Measurements from ENCODE around the gene DBP.
A peak's percentile ranks its signal among the peaks of the same experiment; 100 is the strongest.

DBP gene

DNA sequence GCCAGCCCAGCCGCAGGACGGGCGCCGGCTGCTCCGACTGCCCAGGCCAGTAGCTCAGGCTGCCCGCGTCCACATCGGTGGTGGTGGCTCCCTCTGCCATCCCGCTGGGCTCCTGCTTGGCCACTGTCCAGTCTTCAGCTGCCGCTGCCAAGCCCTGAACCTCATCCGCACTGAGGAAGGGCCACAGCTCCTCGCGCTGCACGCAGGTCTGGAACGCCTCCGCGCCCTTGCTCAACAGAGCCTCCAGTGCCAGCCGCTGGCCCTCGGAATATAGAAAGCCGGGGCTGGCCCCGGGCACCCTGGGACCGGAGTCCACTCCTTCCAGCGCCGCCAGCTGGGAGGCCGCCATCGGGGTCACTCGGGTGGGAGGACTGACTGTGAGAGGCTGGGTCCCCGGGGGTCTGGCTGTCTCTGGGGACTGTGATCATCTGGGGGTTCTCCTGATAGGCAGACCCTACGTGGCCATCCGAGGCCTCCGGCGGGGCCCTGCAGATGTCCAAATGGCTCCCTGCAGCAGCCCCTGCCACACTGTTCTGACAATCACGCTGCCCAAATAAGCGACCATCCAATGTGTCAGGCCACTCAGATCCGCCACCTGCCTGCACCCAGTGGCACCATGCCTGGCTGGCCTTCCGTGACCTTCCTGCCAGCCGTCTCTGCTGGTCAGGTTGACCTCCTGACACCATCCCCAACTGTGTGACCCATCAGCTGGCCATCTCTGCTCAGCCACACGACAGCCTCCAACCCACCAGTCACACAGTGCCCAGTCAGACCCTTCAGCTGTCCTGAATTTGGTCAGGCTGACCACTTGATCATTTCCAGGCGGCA, 23.9 kb downstream of the DBP start:
- DNase-seq (ENCODE audit: low read depth) = no peak
- in situ Hi-C loops (cut with HindIII; ENCODE audit: low sequenced_read_pairs) = no loop called here
- H3K4me3 ChIP-seq (ENCODE audit: low read depth, low read length) = no peak overlapping the region
- TF ChIP-seq, protein P1, sequence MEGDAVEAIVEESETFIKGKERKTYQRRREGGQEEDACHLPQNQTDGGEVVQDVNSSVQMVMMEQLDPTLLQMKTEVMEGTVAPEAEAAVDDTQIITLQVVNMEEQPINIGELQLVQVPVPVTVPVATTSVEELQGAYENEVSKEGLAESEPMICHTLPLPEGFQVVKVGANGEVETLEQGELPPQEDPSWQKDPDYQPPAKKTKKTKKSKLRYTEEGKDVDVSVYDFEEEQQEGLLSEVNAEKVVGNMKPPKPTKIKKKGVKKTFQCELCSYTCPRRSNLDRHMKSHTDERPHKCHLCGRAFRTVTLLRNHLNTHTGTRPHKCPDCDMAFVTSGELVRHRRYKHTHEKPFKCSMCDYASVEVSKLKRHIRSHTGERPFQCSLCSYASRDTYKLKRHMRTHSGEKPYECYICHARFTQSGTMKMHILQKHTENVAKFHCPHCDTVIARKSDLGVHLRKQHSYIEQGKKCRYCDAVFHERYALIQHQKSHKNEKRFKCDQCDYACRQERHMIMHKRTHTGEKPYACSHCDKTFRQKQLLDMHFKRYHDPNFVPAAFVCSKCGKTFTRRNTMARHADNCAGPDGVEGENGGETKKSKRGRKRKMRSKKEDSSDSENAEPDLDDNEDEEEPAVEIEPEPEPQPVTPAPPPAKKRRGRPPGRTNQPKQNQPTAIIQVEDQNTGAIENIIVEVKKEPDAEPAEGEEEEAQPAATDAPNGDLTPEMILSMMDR (IDR thresholded peaks at IDR 0.05; ENCODE audit: low read depth, low read length, missing control alignments) = no peak

DNA sequence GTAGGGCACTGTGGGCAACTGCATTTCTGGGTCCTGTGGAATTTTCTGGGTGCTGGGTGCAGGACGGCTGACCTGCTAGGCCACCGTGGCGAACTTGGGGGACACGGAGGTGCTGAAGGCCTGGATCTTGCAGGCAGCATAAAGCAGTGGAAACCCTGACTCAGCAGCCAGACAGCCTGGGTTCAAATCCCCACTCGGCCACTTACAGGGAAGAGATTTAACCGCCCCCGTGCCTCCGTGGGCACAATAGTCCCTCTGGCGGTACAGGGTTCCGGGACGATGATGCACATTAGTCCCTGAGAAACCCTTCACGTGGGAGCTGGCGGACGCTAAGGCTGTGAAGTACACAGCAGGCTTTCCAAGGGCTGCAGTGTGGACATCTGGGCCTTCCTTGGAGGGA, 25.3 kb downstream of the DBP start:
- DNase-seq (ENCODE audit: low read depth) = no peak
- in situ Hi-C loops (cut with HindIII; ENCODE audit: low sequenced_read_pairs) = no loop called here
- TF ChIP-seq, protein P1 (IDR thresholded peaks at IDR 0.05; ENCODE audit: low read depth, low read length, missing control alignments) = no peak
- H3K4me3 ChIP-seq (ENCODE audit: low read depth, low read length) = no peak overlapping the region

DNA sequence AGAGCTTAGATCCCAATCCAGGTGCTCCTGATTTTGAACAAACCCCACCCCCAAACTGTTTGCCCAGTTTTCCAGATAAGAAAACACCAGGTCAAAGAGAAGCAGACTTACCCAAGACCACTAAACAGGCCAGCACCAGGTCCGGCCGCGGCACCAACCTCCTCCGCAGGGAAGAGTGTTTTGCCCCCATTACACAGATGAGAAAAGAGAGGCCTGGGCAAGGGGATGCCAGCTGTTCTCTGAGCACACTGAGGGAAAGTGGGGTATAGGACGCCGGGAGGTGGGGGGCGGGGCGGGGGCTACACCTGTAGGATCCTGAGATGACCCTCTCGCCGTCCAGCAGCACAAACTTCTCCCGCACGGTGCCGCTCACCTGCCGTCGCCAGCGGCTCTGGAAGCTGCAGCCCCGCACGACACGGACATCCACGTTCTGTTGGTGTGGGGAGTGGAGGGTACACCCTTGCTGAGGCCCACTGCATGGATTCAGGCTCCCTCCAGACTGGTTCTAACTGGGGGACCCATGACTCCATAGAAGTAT, 27.5 kb downstream of the DBP start:
- in situ Hi-C loops (cut with HindIII; ENCODE audit: low sequenced_read_pairs) = no loop called here
- no peak overlapping the region for H3K4me3 ChIP-seq (ENCODE audit: low read depth, low read length)
- TF ChIP-seq, protein P1 (IDR thresholded peaks at IDR 0.05; ENCODE audit: low read depth, low read length, missing control alignments) = no peak
- DNase-seq (ENCODE audit: low read depth) = no peak

DNA sequence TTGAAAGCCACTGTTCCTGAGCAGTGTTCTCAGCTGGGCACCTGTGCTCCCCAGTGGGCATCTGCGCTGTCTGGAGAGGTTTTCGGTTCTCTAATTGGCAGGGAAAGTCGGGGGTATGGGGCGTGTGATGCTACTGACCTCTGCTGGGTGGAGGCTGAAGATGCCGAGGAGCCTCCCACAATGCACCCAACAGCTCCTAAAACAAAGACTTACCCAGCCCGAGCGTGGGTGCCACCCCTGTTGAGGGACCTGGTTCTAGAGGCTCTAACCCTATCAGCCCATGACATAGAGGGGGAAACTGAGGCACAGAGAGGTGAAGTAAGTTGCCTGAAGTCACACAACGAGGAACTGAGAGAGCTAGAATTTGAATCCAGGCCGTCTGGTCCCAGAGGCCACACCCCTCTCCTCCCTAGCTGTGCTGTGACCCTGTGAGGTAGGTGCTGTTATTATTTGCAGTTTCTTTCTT, 28.3 kb downstream of the DBP start:
- no peak for DNase-seq (ENCODE audit: low read depth)
- no peak overlapping the region for H3K4me3 ChIP-seq (ENCODE audit: low read depth, low read length)
- in situ Hi-C loops (cut with HindIII; ENCODE audit: low sequenced_read_pairs) = no loop called here
- TF ChIP-seq, protein P1 (IDR thresholded peaks at IDR 0.05; ENCODE audit: low read depth, low read length, missing control alignments) = peak; percentile 62

DNA sequence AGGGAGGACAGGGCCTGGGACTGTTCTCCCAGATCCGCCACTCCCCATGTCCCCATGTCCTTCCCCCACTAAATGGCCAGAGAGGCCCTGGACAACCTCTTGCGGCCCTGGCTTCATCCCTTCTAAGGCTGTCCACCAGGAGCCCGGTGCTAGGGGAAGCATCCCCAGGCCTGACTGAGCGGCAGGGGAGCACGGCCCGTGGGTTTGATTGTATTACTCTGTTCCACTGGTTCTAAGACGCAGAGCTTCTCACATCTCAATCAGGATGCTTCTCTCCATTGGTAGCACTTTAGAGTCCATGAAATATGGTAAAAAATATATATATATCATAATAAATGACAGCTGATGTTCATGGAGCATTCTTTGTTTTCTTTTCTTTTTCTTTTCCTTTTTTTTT, 29.8 kb downstream of the DBP start:
- DNase-seq (ENCODE audit: low read depth) = no peak
- TF ChIP-seq, protein P1 (IDR thresholded peaks at IDR 0.05; ENCODE audit: low read depth, low read length, missing control alignments) = no peak
- in situ Hi-C loops (cut with HindIII; ENCODE audit: low sequenced_read_pairs) = no loop called here
- H3K4me3 ChIP-seq (ENCODE audit: low read depth, low read length) = no peak overlapping the region

DNA sequence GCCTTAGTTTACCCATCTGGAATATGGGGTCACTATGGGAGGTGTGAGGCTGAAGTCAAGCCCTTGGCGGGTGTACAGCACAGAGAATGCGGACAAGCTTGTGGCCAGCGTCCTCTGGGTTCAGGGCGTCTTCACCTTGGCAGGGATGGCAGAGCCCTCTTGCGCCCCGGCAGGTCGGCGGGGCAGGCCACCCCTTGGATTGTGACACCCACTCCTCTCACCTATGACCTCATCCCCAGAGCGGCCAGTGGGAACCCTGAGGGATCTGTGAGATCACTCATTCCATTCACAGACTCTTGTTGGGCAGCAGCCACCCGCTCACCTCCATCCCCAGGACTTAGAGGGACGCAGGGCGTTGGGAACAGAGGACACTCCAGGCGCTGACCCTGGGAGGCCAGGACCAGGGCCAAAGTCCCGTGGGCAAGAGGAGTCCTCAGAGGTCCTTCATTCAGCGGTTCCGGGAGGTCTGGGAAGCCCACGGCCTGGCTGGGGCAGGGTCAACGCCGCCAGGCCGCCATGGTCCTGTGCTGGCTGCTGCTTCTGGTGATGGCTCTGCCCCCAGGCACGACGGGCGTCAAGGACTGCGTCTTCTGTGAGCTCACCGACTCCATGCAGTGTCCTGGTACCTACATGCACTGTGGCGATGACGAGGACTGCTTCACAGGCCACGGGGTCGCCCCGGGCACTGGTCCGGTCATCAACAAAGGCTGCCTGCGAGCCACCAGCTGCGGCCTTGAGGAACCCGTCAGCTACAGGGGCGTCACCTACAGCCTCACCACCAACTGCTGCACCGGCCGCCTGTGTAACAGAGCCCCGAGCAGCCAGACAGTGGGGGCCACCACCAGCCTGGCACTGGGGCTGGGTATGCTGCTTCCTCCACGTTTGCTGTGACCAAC, 30.5 kb downstream of the DBP start, which contains the start of gene SPACA4:
Gene SPACA4 (plus strand): TSS at position 280 of the 896 bp plus-strand sequence. CDS start 237 bp downstream, at position 517.
- DNase-seq (ENCODE audit: low read depth) = no peak
- TF ChIP-seq, protein P1 (IDR thresholded peaks at IDR 0.05; ENCODE audit: low read depth, low read length, missing control alignments) = no peak
- H3K4me3 ChIP-seq (ENCODE audit: low read depth, low read length) = no peak within 1 kb of the TSS

More for the DNA sequence above, 30.5 kb downstream of the DBP start, which contains the start of gene SPACA4:
- in situ Hi-C loops (cut with HindIII; ENCODE audit: low sequenced_read_pairs) = no loop called here

All from astrocyte of the cerebellum (primary cell).